Measurements from ENCODE around the gene ATP5MK. TPM values are rescaled to one million over a fixed set of nuclear protein-coding genes. Genes with fewer than 3 reads are reported as not detected.

Gene ATP5MK
- polyA plus RNA-seq (ENCODE audit: low read depth in 6 of 6) = 100 to 1,000 TPM; 364 to 441 (median 409) TPM

GRCh38 chr10:103396067-103396788 lies at the start of gene ATP5MK, which contains the start of gene PDCD11:
TSS of gene ATP5MK (minus strand) at chr10:103396475. CDS start at chr10:103392457, 4,018 bp downstream.
TSS of gene PDCD11 (plus strand) at chr10:103396626. CDS start at chr10:103398427, 1,801 bp downstream.
- no peaks in the 10 kb centered on the region for H3K36me3 Mint-ChIP-seq

GRCh38 chr10:103445366-103445765 lies 49.1 kb upstream of the ATP5MK start:
- peaks cover 22 to 27% of the 10 kb centered on the region in 2 donors for H3K36me3 Mint-ChIP-seq

More at GRCh38 chr10:103396067-103396788, at the start of gene ATP5MK, which contains the start of gene PDCD11:
- Mint-ChIP-seq H3K4me3 (peak within 1 kb of the TSS; percentile 91 to 99 (median 96)), H3K27me3 (no peaks in the 10 kb centered on the region), H3K4me1 (peaks cover 32 to 53% (median 47%) of the 10 kb centered on the region in 3 donors), H3K27ac (peak within 1 kb of the TSS; percentile 88 to 97 (median 95)), H3K9me3 (no peaks in the 10 kb centered on the region)
- ATAC-seq (ENCODE audit: low read depth in 2 of 2) (peak; percentile 99), DNase-seq (peak; percentile 92)

GRCh38 chr10:103444478-103444877 lies 48.2 kb upstream of the ATP5MK start:
- Mint-ChIP-seq H3K4me3 (no peak overlapping the region), H3K27ac (peak overlapping the region in 1 of 6 donors; percentile 85), H3K27me3 (peaks cover 0 to 1% (median 0%) of the 10 kb centered on the region in 3 donors), H3K36me3 (peaks cover 26 to 36% of the 10 kb centered on the region in 2 donors), H3K4me1 (peaks cover 0 to 4% (median 0%) of the 10 kb centered on the region in 3 donors), H3K9me3 (no peaks in the 10 kb centered on the region)
- ATAC-seq (ENCODE audit: low read depth in 2 of 2) = no peak
- DNase-seq = no peak

More at GRCh38 chr10:103445366-103445765, 49.1 kb upstream of the ATP5MK start:
- no peak for DNase-seq
- ATAC-seq (ENCODE audit: low read depth in 2 of 2) = no peak
- Mint-ChIP-seq H3K27me3 (peaks cover 0 to 4% (median 0%) of the 10 kb centered on the region in 3 donors), H3K9me3 (no peaks in the 10 kb centered on the region), H3K27ac (no peak overlapping the region), H3K4me3 (no peak overlapping the region), H3K4me1 (peaks cover 0 to 9% (median 0%) of the 10 kb centered on the region in 3 donors)

GRCh38 chr10:103443475-103444185 lies 47.4 kb upstream of the ATP5MK start:
- Mint-ChIP-seq H3K4me3 (no peak overlapping the region), H3K4me1 (no peaks in the 10 kb centered on the region), H3K9me3 (no peaks in the 10 kb centered on the region), H3K36me3 (peaks cover 29 to 34% of the 10 kb centered on the region in 2 donors), H3K27ac (peak overlapping the region in 1 of 6 donors; percentile 36), H3K27me3 (no peaks in the 10 kb centered on the region)
- ATAC-seq (ENCODE audit: low read depth in 2 of 2) (no peak), DNase-seq (no peak)

GRCh38 chr10:103442031-103442461 lies 45.8 kb upstream of the ATP5MK start:
- H3K4me1 Mint-ChIP-seq = no peaks in the 10 kb centered on the region
- H3K9me3 Mint-ChIP-seq = no peaks in the 10 kb centered on the region
- H3K4me3 Mint-ChIP-seq = no peak overlapping the region
- H3K36me3 Mint-ChIP-seq = peaks cover 35 to 39% of the 10 kb centered on the region in 2 donors
- ATAC-seq (ENCODE audit: low read depth in 2 of 2) (no peak), DNase-seq (no peak)
- no peak overlapping the region for H3K27ac Mint-ChIP-seq
- no peaks in the 10 kb centered on the region for H3K27me3 Mint-ChIP-seq

- no peak for DNase-seq
- no peak for ATAC-seq (ENCODE audit: low read depth in 2 of 2)
- H3K36me3 Mint-ChIP-seq = peaks cover 39 to 43% of the 10 kb centered on the region in 2 donors
- H3K27me3 Mint-ChIP-seq = no peaks in the 10 kb centered on the region
- no peak overlapping the region for H3K4me3 Mint-ChIP-seq
- no peak overlapping the region for H3K27ac Mint-ChIP-seq
- no peaks in the 10 kb centered on the region for H3K4me1 Mint-ChIP-seq
- no peaks in the 10 kb centered on the region for H3K9me3 Mint-ChIP-seq
Observed at GRCh38 chr10:103441611-103442010, 45.3 kb upstream of the ATP5MK start.

GRCh38 chr10:103441206-103441605 lies 44.9 kb upstream of the ATP5MK start:
- Mint-ChIP-seq H3K4me3 (no peak overlapping the region), H3K27me3 (no peaks in the 10 kb centered on the region), H3K36me3 (peaks cover 43 to 46% of the 10 kb centered on the region in 2 donors), H3K27ac (no peak overlapping the region), H3K9me3 (no peaks in the 10 kb centered on the region), H3K4me1 (no peaks in the 10 kb centered on the region)
- no peak for ATAC-seq (ENCODE audit: low read depth in 2 of 2)
- DNase-seq = no peak

- H3K4me1 Mint-ChIP-seq = no peaks in the 10 kb centered on the region
- DNase-seq (no peak), ATAC-seq (ENCODE audit: low read depth in 2 of 2) (no peak)
- H3K4me3 Mint-ChIP-seq = no peak overlapping the region
- peak overlapping the region in 3 of 6 donors; percentile 62 to 80 (median 74) for H3K27ac Mint-ChIP-seq
- H3K36me3 Mint-ChIP-seq = peaks cover 44 to 46% of the 10 kb centered on the region in 2 donors
- H3K9me3 Mint-ChIP-seq = no peaks in the 10 kb centered on the region
- no peaks in the 10 kb centered on the region for H3K27me3 Mint-ChIP-seq
Observed at GRCh38 chr10:103440416-103440815, 44.1 kb upstream of the ATP5MK start.

GRCh38 chr10:103439776-103440175 lies 43.5 kb upstream of the ATP5MK start:
- Mint-ChIP-seq H3K27ac (peak overlapping the region in 4 of 6 donors; percentile 22 to 74 (median 54)), H3K4me1 (no peaks in the 10 kb centered on the region), H3K9me3 (no peaks in the 10 kb centered on the region), H3K4me3 (no peak overlapping the region), H3K36me3 (peaks cover 39 to 46% of the 10 kb centered on the region in 2 donors), H3K27me3 (no peaks in the 10 kb centered on the region)
- no peak for ATAC-seq (ENCODE audit: low read depth in 2 of 2)
- DNase-seq = no peak

GRCh38 chr10:103433858-103434257 lies 37.6 kb upstream of the ATP5MK start:
- Mint-ChIP-seq H3K9me3 (no peaks in the 10 kb centered on the region), H3K27me3 (no peaks in the 10 kb centered on the region), H3K27ac (peak overlapping the region in 2 of 6 donors; percentile 15 to 89), H3K36me3 (peaks cover 40 to 43% of the 10 kb centered on the region in 2 donors), H3K4me1 (no peaks in the 10 kb centered on the region), H3K4me3 (no peak overlapping the region)
- DNase-seq (no peak), ATAC-seq (ENCODE audit: low read depth in 2 of 2) (no peak)

GRCh38 chr10:103431902-103432301 lies 35.6 kb upstream of the ATP5MK start:
- no peak for ATAC-seq (ENCODE audit: low read depth in 2 of 2)
- DNase-seq = no peak
- Mint-ChIP-seq H3K36me3 (peaks cover 23 to 41% of the 10 kb centered on the region in 2 donors), H3K4me3 (no peak overlapping the region), H3K27me3 (no peaks in the 10 kb centered on the region), H3K9me3 (no peaks in the 10 kb centered on the region), H3K27ac (peak overlapping the region in 2 of 6 donors; percentile 23 to 46), H3K4me1 (no peaks in the 10 kb centered on the region)

GRCh38 chr10:103429647-103430046 lies 33.4 kb upstream of the ATP5MK start:
- no peak for DNase-seq
- H3K36me3 Mint-ChIP-seq = peaks cover 27 to 41% of the 10 kb centered on the region in 2 donors
- H3K4me3 Mint-ChIP-seq = peak overlapping the region in 1 of 8 donors; percentile 42
- H3K27ac Mint-ChIP-seq = peak overlapping the region in 2 of 6 donors; percentile 53 to 61
- H3K9me3 Mint-ChIP-seq = no peaks in the 10 kb centered on the region
- H3K4me1 Mint-ChIP-seq = no peaks in the 10 kb centered on the region
- no peaks in the 10 kb centered on the region for H3K27me3 Mint-ChIP-seq
- ATAC-seq (ENCODE audit: low read depth in 2 of 2) = no peak

GRCh38 chr10:103428989-103429643 lies 32.8 kb upstream of the ATP5MK start:
- Mint-ChIP-seq H3K36me3 (peaks cover 32 to 46% of the 10 kb centered on the region in 2 donors), H3K4me3 (no peak overlapping the region)

More at GRCh38 chr10:103428989-103429643, 32.8 kb upstream of the ATP5MK start:
- DNase-seq (no peak), ATAC-seq (ENCODE audit: low read depth in 2 of 2) (no peak)
- Mint-ChIP-seq H3K27me3 (no peaks in the 10 kb centered on the region), H3K9me3 (no peaks in the 10 kb centered on the region), H3K4me1 (no peaks in the 10 kb centered on the region), H3K27ac (peak overlapping the region in 5 of 6 donors; percentile 26 to 72 (median 45))

Data from naive B cell (primary cell).